C4-2B (cell line): Measurements from ENCODE around the gene CLDN3.

ENCODE experiments used
- CTCF ChIP-seq: fragments of 450-650 bp; conservative IDR thresholded peaks from 2 replicates; pipeline ENCODE4 v1.5.1; 2017; ENCODE audit warnings: mild to moderate bottlenecking
- ZFX ChIP-seq: fragments of 450-650 bp; IDR thresholded peaks from 2 replicates; pipeline ENCODE4 v1.6.1; 2017

GRCh38 chr7:73719806-73720169 is 50.3 kb downstream of the CLDN3 start:
- TF ChIP-seq CTCF (no peak), ZFX (no peak)
